B cell (primary cell): ENCODE results near the gene DUSP9. TPM values are rescaled to one million over a fixed set of nuclear protein-coding genes. Genes with fewer than 3 reads are reported as not detected.
"Not testable (repeated sequence)": the region's sequence is repeated elsewhere in the genome, so short reads cannot be mapped to it uniquely, and the experiment has no call there.

Experiments
- ATAC-seq: fragments of 200-7000 bp; cut with Tn5 transposase; one replicate; pipeline ENCODE4 v1.10.0; 2021; ENCODE audit warnings: low read depth, mild to moderate bottlenecking, moderate number of reproducible peaks, moderate library complexity
- CTCF ChIA-PET: fragments of 350-600 bp; sonication (Branson Sonifier 250); formaldehyde crosslinking; loops from one replicate; lab custom pipeline; 2021; ENCODE audit warnings: antibody characterized with exemption, inconsistent platforms; lab: Charles Lee
- POLR2A ChIA-PET: fragments of 350-600 bp; sonication (Branson Sonifier 250); formaldehyde crosslinking; loops from one replicate; lab custom pipeline; 2021; ENCODE audit warnings: antibody characterized with exemption; lab: Charles Lee
- DNase-seq: peaks from one replicate; pipeline ENCODE4 v3.0.0; 2013
- H2AFZ ChIP-seq: 2 replicates; pipeline ENCODE4 v1.6.1; 2012; ENCODE audit warnings: mild to moderate bottlenecking, low read depth, low read length; ENCODE audit not compliant: insufficient read depth, poor library complexity, severe bottlenecking
- H3K27ac ChIP-seq, 2 donors: 1 replicate in 1 of 2; 2 replicates in 1 of 2; pipeline ENCODE4 v1.5.1; 2012 to 2013; ENCODE audit warnings: low read length in 2 of 2, mild to moderate bottlenecking in 2 of 2, moderate library complexity in 1 of 2
- H3K27me3 ChIP-seq, 4 experiments: fragments of 200-600 bp in 1 of 4; sonication (generic) in 1 of 4; replicated peaks in 1 of 4; 1 replicate in 2 of 4; 2 replicates in 2 of 4; pipeline versions ENCODE4 v1.6.1 to v1.7.0; 2013 to 2016; ENCODE audit warnings: low read length in 3 of 4, mild to moderate bottlenecking in 2 of 4, mixed read lengths in 1 of 4, moderate library complexity in 1 of 4; ENCODE audit not compliant: insufficient read depth in 4 of 4, control insufficient read depth in 3 of 4; ENCODE audit errors: control extremely low read depth in 1 of 4
- H3K36me3 ChIP-seq, 2 experiments: replicated peaks in 1 of 2; 1 replicate in 1 of 2; 2 replicates in 1 of 2; pipeline versions ENCODE4 v1.6.1 to v1.7.1; 2013; ENCODE audit warnings: low read length in 1 of 2; ENCODE audit not compliant: insufficient read depth in 2 of 2, control insufficient read depth in 1 of 2; ENCODE audit errors: control extremely low read depth in 1 of 2, extremely low read depth in 1 of 2
- H3K4me1 ChIP-seq, 2 donors: fragments of 200-600 bp in 1 of 2; sonication (generic) in 1 of 2; 1 replicate in 1 of 2; 2 replicates in 1 of 2; pipeline versions ENCODE4 v1.5.1 to v1.6.1; 2013 to 2017; ENCODE audit warnings: low read length in 2 of 2; ENCODE audit not compliant: control insufficient read depth in 2 of 2, insufficient read depth in 2 of 2
- H3K4me2 ChIP-seq: replicated peaks from 2 replicates; pipeline ENCODE3; 2012; ENCODE audit warnings: mild to moderate bottlenecking, low read depth, low read length; ENCODE audit not compliant: poor library complexity, severe bottlenecking
- H3K4me3 ChIP-seq, 5 experiments: fragments of 200-600 bp in 1 of 5; sonication (generic) in 1 of 5; 1 replicate in 3 of 5; 2 replicates in 2 of 5; pipeline versions ENCODE4 v1.5.1 to v1.7.0; 2011 to 2016; ENCODE audit warnings: low read length in 4 of 5, mild to moderate bottlenecking in 4 of 5, low read depth in 2 of 5, control low read depth in 1 of 5, moderate library complexity in 1 of 5; ENCODE audit not compliant: insufficient read depth in 1 of 5; ENCODE audit errors: control extremely low read depth in 1 of 5, extremely low read depth in 1 of 5
- H3K79me2 ChIP-seq: fragments of 200-600 bp; sonication (generic); one replicate; pipeline ENCODE4 v1.6.0; 2016; ENCODE audit warnings: low read length; ENCODE audit not compliant: control insufficient read depth, insufficient read depth
- H3K9ac ChIP-seq: fragments of 200-600 bp; sonication (generic); 2 replicates; pipeline ENCODE4 v1.6.1; 2017; ENCODE audit warnings: mild to moderate bottlenecking, low read length, moderate library complexity
- H3K9me3 ChIP-seq, 3 donors: one replicate each; pipeline versions ENCODE4 v1.6.1 to v1.7.1; 2013; ENCODE audit warnings: low read length in 2 of 3; ENCODE audit not compliant: control insufficient read depth in 2 of 3, insufficient read depth in 1 of 3; ENCODE audit errors: control extremely low read depth in 1 of 3
- H4K20me1 ChIP-seq: 2 replicates; pipeline ENCODE4 v1.6.0; 2012; ENCODE audit warnings: mild to moderate bottlenecking, low read length; ENCODE audit not compliant: insufficient read depth, control insufficient read depth, poor library complexity, severe bottlenecking
- H3K27ac Mint-ChIP-seq: one replicate; pipeline ENCODE4 v1.8.0; 2021; ENCODE audit warnings: mixed read lengths
- H3K27me3 Mint-ChIP-seq: one replicate; pipeline ENCODE4 v1.8.0; 2021; ENCODE audit warnings: mixed read lengths
- H3K4me1 Mint-ChIP-seq: one replicate; pipeline ENCODE4 v1.8.0; 2021; ENCODE audit warnings: mixed read lengths
- H3K4me3 Mint-ChIP-seq: one replicate; pipeline ENCODE4 v1.8.0; 2021; ENCODE audit warnings: mixed read lengths
- H3K9me3 Mint-ChIP-seq: one replicate; pipeline ENCODE4 v1.8.0; 2022; ENCODE audit warnings: mixed read lengths; ENCODE audit not compliant: insufficient read depth
- CTCF ChIP-seq: fragments of 200-600 bp; IDR thresholded peaks from one replicate; pipeline ENCODE4 v1.8.0; 2022; ENCODE audit warnings: antibody characterized with exemption, mild to moderate bottlenecking
- EZH2 ChIP-seq: IDR thresholded peaks from 2 replicates; pipeline ENCODE4 v1.6.1; 2012; ENCODE audit warnings: borderline replicate concordance, low read depth, mild to moderate bottlenecking, moderate library complexity, low read length; ENCODE audit not compliant: insufficient read depth, poor library complexity, severe bottlenecking
- WGBS: methylation state at CpG from one replicate; pipeline ENCODE4 v1.1.5; 2013; ENCODE audit warnings: missing lambda C conversion rate; ENCODE audit not compliant: insufficient coverage; 5-methylcytosine and 5-hydroxymethylcytosine counted together
- intact Hi-C: fragments of 100-400 bp; cut with micrococcal nuclease; formaldehyde crosslinking; loops from one replicate; pipeline ENCODE4 v1.10.0; 2022
- polyA plus RNA-seq: library from polyadenylated mRNA; depleted of rRNA; stranded (reverse); fragments of >200 nt; gene quantifications from 2 replicates; pipeline ENCODE4 v1.2.3, GENCODE V29; 2012
- small RNA-seq: library from RNA; depleted of rRNA; stranded (forward); fragments of <200 nt; gene quantifications from one replicate; pipeline ENCODE3, GENCODE V24; 2012; ENCODE audit warnings: low replicate concordance, low read depth; ENCODE audit not compliant: insufficient read length
- total RNA-seq, 2 donors: library from RNA; stranded (reverse); fragments of 120-200 nt in 1 of 2; gene quantifications; 1 replicate in 1 of 2; 2 replicates in 1 of 2; pipeline versions ENCODE4 v1.2.3 to v1.2.4, GENCODE V29; 2013 to 2022

The DUSP9 gene
- total and polyA plus RNA-seq, 2 donors (not counting 1 experiment from before 2014, with no cell fraction given), result not detected

- WGBS, result 98% methylated on average over 13 of the region's 18 CpGs
- H3K27ac Mint-ChIP-seq, result not testable (repeated sequence)
Measured at GRCh38 chrX:153699784-153700371, 52.9 kb downstream of the DUSP9 start.

GRCh38 chrX:153700376-153700945 is 53.5 kb downstream of the DUSP9 start:
- Histone ChIP-seq H4K20me1 (peaks cover 19% of the 10 kb centered on the region), H3K4me3 (no peak overlapping the region), H3K9ac (no peak overlapping the region), H3K4me2 (no peak overlapping the region), H3K36me3 (peaks cover 0 to 16% of the 10 kb centered on the region in 2 experiments), H3K27me3 (no peaks in the 10 kb centered on the region), H3K27ac (no peak overlapping the region), H3K4me1 (no peaks in the 10 kb centered on the region), H3K9me3 (no peaks in the 10 kb centered on the region), H2AFZ (no peak overlapping the region), H3K79me2 (no peaks in the 10 kb centered on the region)
- ATAC-seq (no peak), DNase-seq (no peak)
- Mint-ChIP-seq H3K9me3 (no peaks in the 10 kb centered on the region), H3K27me3 (no peaks in the 10 kb centered on the region), H3K27ac (no peak overlapping the region), H3K4me3 (no peak overlapping the region), H3K4me1 (no peaks in the 10 kb centered on the region)
- ChIA-PET POLR2A (no interaction called here), CTCF (no interaction called here)
- intact Hi-C loops, result no loop called here
- WGBS, result 89% methylated on average over 5 of the region's 15 CpGs
- no peak for TF ChIP-seq CTCF
- TF ChIP-seq EZH2, result no peak

More at GRCh38 chrX:153699784-153700371, 52.9 kb downstream of the DUSP9 start:
- H3K4me1 ChIP-seq, H3K4me2 ChIP-seq, H3K9ac ChIP-seq, H3K27me3 ChIP-seq, DNase-seq, H3K4me1 Mint-ChIP-seq, H3K9me3 Mint-ChIP-seq, H2AFZ ChIP-seq, intact Hi-C loops, H3K27me3 Mint-ChIP-seq, H3K4me3 Mint-ChIP-seq, H3K9me3 ChIP-seq, H3K79me2 ChIP-seq, CTCF ChIA-PET, H3K4me3 ChIP-seq, ATAC-seq, H3K27ac ChIP-seq: not testable (repeated sequence)
- Histone ChIP-seq H4K20me1 (peaks cover 14% of the 10 kb centered on the region), H3K36me3 (peaks cover 0 to 16% of the 10 kb centered on the region in 2 experiments)
- POLR2A ChIA-PET, result interaction anchor here (0.6 kb wide), 1 partner anchor 45 kb away, joined by 3 read pairs; no protein-coding TSS in a partner anchor

Small RNAs within 50 kb of the gene (small RNA-seq; reads per million reads assigned to genes)
- not detected for gene RN7SL687P

Other genes with a start within 250 kb of the DUSP9 start
- gene PNMA6E, start 245.9 kb upstream of the DUSP9 start, total RNA-seq, result not detected in 2 replicates
- not detected in 2 replicates for gene PNMA6E, start 245.9 kb upstream of the DUSP9 start, polyA plus RNA-seq
- gene ZFP92, start 235.7 kb upstream of the DUSP9 start, total RNA-seq, result 1.6 and 2.5 TPM in 2 replicates
- 0.17 and 0.24 TPM in 2 replicates for gene ZFP92, start 235.7 kb upstream of the DUSP9 start, polyA plus RNA-seq
- 3.3 and 3.4 TPM in 2 replicates for gene TREX2, start 201.1 kb upstream of the DUSP9 start, total RNA-seq
- 3.8 and 5.2 TPM in 2 replicates for gene TREX2, start 201.1 kb upstream of the DUSP9 start, polyA plus RNA-seq
- 26.9 and 28.5 TPM in 2 replicates for gene HAUS7, start 176.6 kb upstream of the DUSP9 start, total RNA-seq
- gene HAUS7, start 176.6 kb upstream of the DUSP9 start, polyA plus RNA-seq, result 25.2 and 32.1 TPM in 2 replicates
- not detected in 2 replicates for gene BGN, start 152.2 kb upstream of the DUSP9 start, total RNA-seq
- gene BGN, start 152.2 kb upstream of the DUSP9 start, polyA plus RNA-seq, result not detected in 2 replicates
- not detected in 2 replicates for gene ATP2B3, start 129.6 kb upstream of the DUSP9 start, total RNA-seq
- not detected in 2 replicates for gene ATP2B3, start 129.6 kb upstream of the DUSP9 start, polyA plus RNA-seq
- gene CCNQ, start 48.1 kb upstream of the DUSP9 start, total RNA-seq, result 29.6 and 31.8 TPM in 2 replicates
- gene CCNQ, start 48.1 kb upstream of the DUSP9 start, polyA plus RNA-seq, result 40.8 and 66.0 TPM in 2 replicates
- gene PNCK, start 26.6 kb downstream of the DUSP9 start, total RNA-seq, result 0.99 TPM in 1 of 2 replicates, not detected in the other
- gene PNCK, start 26.6 kb downstream of the DUSP9 start, polyA plus RNA-seq, result 0.23 TPM in 1 of 2 replicates, not detected in the other
- gene SLC6A8, start 40.7 kb downstream of the DUSP9 start, total RNA-seq, result 1.8 and 2.9 TPM in 2 replicates
- gene SLC6A8, start 40.7 kb downstream of the DUSP9 start, polyA plus RNA-seq, result 0.49 and 1.3 TPM in 2 replicates
- 112 and 117 TPM in 2 replicates for gene BCAP31, start 77.2 kb downstream of the DUSP9 start, total RNA-seq
- 59.5 and 78.0 TPM in 2 replicates for gene BCAP31, start 77.2 kb downstream of the DUSP9 start, polyA plus RNA-seq
- gene ABCD1, start 77.7 kb downstream of the DUSP9 start, total RNA-seq, result 9.7 and 10.9 TPM in 2 replicates
- 12.2 and 14.5 TPM in 2 replicates for gene ABCD1, start 77.7 kb downstream of the DUSP9 start, polyA plus RNA-seq
- not detected in 2 replicates for gene PLXNB3, start 117.0 kb downstream of the DUSP9 start, total RNA-seq
- 0.25 and 0.35 TPM in 2 replicates for gene PLXNB3, start 117.0 kb downstream of the DUSP9 start, polyA plus RNA-seq
- gene SRPK3, start 133.8 kb downstream of the DUSP9 start, total RNA-seq, result not detected in 2 replicates
- not detected in 2 replicates for gene SRPK3, start 133.8 kb downstream of the DUSP9 start, polyA plus RNA-seq
- gene IDH3G, start 147.2 kb downstream of the DUSP9 start, total RNA-seq, result 58.5 and 62.8 TPM in 2 replicates
- 103 and 122 TPM in 2 replicates for gene IDH3G, start 147.2 kb downstream of the DUSP9 start, polyA plus RNA-seq
- gene SSR4, start 147.5 kb downstream of the DUSP9 start, total RNA-seq, result 119 and 134 TPM in 2 replicates
- 169 and 297 TPM in 2 replicates for gene SSR4, start 147.5 kb downstream of the DUSP9 start, polyA plus RNA-seq
- not detected in 2 replicates for gene PDZD4, start 183.3 kb downstream of the DUSP9 start, total RNA-seq
- 0.36 and 1.1 TPM in 2 replicates for gene PDZD4, start 183.3 kb downstream of the DUSP9 start, polyA plus RNA-seq
- gene L1CAM, start 239.0 kb downstream of the DUSP9 start, total RNA-seq, result 19.9 and 22.2 TPM in 2 replicates
- gene L1CAM, start 239.0 kb downstream of the DUSP9 start, polyA plus RNA-seq, result 8.9 and 9.4 TPM in 2 replicates